Inflammatory macrophage treated with lipopolysaccharide for 4 hours (primary cell): ENCODE data around the gene DBNDD2.

ENCODE experiments used
- DNase-seq: peaks from one replicate; pipeline ENCODE4 v3.0.0-alpha.2; 2020

Gene DBNDD2

GRCh38 chr20:45419188-45420091, 11.4 kb downstream of the DBNDD2 start:
- no peak for DNase-seq

GRCh38 chr20:45420125-45420524, 12.0 kb downstream of the DBNDD2 start:
- DNase-seq = no peak

DNA sequence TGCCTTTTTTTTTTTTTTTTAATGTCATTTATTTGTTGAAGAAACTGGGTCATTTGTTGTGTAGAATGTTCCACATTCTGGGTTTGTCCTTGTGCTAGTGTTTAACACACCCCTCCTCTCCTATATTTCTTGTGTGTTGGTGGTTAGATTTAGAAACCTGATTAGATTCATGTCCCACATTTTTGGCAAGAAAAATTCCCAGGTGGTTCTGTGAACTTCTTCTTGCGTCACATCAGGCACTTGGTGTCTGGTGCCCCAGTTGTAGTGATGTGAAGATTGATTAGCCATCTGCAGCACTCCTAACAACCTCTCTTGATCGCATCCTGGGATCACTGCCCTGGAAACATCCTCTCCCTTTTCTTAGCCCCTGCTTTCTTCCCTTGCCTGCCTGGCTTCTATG, 15.6 kb downstream of the DBNDD2 start:
- DNase-seq = no peak

DNA sequence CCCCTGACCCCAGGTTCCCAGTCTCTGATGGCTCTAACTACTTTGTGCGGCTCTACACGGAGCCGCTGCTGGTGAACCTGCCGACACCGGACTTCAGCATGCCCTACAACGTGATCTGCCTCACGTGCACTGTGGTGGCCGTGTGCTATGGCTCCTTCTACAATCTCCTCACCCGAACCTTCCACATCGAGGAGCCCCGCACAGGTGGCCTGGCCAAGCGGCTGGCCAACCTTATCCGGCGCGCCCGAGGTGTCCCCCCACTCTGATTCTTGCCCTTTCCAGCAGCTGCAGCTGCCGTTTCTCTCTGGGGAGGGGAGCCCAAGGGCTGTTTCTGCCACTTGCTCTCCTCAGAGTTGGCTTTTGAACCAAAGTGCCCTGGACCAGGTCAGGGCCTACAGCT, 17.5 kb downstream of the DBNDD2 start:
- no peak for DNase-seq

DNA sequence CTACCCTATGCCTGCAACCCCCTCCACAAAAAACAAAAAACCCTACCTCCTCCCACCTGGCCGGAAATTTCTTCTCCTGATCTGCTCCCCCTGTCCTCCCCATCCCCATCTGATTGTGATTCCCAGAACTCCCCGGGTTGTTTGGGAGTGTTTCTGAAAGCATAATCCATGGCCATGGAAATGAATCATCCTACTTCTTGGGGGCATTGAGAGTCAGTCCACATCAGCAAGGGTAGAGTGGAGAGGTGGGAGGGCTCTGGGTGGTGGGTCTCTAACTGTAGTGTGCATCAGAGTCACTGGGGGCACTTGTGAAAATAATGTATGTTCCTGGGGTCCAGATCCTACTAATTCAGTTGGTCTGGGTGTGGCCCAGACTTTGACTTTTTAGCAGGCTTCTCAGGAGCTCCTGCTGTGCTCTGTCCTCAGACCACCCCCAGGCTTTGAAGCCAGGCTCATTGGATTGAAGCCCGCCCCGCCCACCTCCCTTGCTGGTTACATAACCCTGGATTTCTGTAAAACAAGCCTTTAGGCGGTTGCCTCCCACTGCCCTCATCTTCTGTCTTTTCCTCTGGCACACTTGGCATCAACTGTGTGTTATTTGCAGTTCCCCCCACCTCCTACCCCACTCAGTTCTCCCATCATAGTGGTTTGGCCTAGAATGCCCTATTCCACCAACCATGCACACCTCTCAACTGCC, 18.4 kb downstream of the DBNDD2 start:
- DNase-seq = no peak

GRCh38 chr20:45427236-45428149, 19.4 kb downstream of the DBNDD2 start:
- no peak for DNase-seq

DNA sequence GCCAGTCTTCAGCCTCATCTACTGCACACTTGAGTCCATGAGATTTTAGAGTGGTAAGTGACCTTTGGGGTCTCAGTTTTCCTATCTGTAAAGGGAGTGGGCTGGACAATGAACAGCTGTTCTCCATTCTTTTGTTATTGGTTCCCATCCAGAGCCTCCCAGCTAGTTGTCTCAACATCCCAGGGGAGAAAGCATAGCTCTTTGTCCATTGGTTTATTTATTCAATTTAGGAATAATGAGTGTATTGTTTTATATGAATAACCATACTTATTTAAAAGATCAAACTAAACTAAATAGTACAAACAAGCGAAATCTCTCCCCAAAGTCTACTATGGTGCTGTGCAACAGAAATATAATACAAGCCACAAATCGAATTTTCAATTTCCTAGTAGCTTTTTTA, 21.5 kb downstream of the DBNDD2 start:
- DNase-seq = no peak

DNA sequence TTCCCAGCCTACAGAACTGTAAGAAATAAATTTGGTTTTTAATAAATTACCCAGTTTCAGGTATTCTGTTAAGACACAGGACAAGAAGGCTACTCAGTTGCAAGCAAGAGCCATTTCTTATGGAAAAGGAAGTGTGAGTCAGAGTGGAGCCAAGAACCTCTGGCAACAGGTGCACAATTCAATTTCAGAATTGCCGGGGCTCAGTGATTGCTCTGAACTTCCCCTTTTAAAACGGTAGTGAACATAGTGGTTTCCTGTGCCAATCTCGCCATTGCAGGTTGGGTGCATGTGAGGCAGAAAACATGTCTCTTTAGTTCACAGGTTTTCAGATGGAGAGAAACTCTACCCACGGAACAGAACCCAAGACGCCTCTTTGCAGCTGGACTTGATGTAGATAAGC, 24.2 kb downstream of the DBNDD2 start:
- DNase-seq = no peak

- DNase-seq = no peak
These were observed 25.2 kb downstream of the DBNDD2 start for GRCh38 chr20:45433316-45433715.

- peak; percentile 31 for DNase-seq
These were observed 25.9 kb downstream of the DBNDD2 start for GRCh38 chr20:45433976-45434375.

DNA sequence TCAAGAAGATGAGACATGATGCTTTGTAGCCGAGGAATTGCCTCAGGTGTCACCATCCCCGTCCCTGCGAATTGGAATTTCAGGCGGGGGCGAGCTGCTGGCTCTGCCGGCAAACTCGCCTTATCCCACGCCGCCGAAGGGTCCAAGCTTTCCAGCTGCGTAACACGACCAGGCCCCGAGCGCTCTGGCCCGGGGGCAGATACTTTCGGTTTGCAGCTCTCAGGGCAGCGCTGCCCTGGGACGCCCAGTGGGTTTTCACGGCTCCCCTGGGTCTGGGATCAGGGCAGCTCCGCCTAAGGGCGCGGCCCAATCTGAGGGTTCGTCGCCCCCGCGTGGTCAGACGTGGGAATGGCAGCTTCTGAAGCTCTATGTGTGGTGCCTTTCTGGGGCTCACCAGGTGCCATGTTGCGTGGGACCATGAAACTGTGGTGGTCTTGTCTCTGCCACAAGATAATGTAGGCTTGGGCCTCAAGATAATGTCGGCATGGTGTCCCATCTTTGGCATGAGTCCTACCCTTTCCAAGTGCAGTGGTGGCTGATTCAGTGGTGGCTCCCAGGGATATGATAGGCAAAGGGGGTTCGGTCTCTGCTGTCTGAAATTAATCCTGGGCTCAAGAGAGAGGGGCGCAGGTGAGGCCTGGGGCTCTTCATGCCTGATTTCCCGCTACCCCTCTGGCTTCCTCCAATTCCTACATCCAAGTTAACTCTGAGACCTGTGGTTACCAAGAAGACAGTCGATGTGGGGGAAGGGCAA, 28.8 kb downstream of the DBNDD2 start:
- DNase-seq = peak; percentile 88

GRCh38 chr20:45440424-45440823, 32.3 kb downstream of the DBNDD2 start:
- DNase-seq = no peak

GRCh38 chr20:45440891-45441685, 33.0 kb downstream of the DBNDD2 start:
- DNase-seq = no peak

- DNase-seq = no peak
These were observed 33.7 kb downstream of the DBNDD2 start for GRCh38 chr20:45441746-45442145.

DNA sequence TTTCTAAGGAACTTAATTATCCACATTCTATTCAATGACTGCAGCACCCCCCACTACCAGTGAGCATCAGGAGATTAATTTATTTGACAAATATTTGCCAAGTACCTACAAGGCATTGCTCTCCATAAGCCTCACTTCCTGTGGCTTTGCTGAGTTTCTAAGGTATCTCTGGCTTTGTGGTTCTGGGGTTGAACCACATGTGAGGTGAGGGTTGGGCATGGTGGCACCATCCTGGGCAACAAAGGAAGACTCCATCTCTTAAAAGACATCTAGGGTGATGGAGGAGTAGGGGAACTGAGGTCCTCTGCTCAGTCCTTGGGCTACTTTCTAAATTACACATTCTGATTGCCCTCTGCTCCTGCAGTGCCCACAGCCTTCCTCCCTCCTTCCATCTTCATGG, 36.0 kb downstream of the DBNDD2 start:
- no peak for DNase-seq

GRCh38 chr20:45445805-45446562, 37.9 kb downstream of the DBNDD2 start:
- peak; percentile 52 for DNase-seq

- no peak for DNase-seq
These were observed 40.2 kb downstream of the DBNDD2 start for GRCh38 chr20:45448270-45448669.

DNA sequence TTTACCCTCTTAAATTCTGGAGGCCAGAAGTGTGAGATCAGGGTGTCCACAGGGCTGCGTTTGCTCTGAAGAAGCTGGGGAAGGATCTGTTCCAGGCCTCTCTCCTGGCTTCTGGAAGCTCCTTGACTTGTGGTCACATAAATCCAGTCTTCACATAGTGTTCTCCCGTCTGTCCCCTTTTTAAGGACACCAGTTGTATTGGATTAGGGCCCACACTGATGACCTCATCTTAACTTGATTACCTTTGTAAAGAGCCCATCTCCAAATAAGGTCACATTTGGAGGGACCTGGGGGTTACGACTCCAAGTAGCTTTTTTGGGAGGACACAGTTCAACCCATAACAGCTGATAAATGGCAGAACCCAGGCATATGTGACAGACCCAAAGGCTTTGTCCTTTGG, 41.4 kb downstream of the DBNDD2 start:
- no peak for DNase-seq

GRCh38 chr20:45450097-45450818, 42.2 kb downstream of the DBNDD2 start:
- DNase-seq = peak; percentile 95

GRCh38 chr20:45452238-45452637, 44.1 kb downstream of the DBNDD2 start:
- peak; percentile 26 for DNase-seq
